Measurements from ENCODE around the gene IFITM5.
"Not testable (repeated sequence)": the region's sequence is repeated elsewhere in the genome, so short reads cannot be mapped to it uniquely, and the experiment has no call there.

DNA sequence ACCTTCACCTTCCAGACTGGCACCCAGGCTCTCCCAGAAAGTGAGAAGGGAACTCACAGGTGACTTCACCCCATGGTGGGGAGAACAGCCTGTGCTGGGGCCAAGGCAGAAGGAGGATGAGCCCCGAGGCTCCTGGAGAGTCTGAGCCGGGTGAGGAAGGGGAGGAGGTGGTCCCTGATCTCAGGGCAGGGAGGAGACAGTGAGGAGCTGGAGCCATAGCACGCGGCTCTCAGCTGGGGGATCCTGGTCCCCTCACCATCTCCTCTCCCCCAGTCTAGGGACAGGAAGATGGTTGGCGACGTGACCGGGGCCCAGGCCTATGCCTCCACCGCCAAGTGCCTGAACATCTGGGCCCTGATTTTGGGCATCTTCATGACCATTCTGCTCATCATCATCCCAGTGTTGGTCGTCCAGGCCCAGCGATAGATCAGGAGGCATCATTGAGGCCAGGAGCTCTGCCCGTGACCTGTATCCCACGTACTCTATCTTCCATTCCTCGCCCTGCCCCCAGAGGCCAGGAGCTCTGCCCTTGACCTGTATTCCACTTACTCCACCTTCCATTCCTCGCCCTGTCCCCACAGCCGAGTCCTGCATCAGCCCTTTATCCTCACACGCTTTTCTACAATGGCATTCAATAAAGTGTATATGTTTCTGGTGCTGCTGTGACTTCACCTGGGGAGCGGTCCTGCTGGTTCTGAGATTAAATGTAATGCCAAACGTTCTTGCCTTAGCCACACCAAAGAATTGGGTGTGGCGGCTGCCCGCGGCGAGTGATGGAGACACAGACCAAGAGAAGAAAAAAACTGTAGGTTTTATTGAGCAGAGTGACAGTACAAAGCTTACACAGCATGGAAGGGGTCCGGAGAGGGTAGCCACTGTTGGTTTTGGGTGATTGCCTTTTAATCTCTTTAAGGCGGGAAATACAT is 9.7 kb upstream of the IFITM5 start:
- TF ChIP-seq, protein P1, sequence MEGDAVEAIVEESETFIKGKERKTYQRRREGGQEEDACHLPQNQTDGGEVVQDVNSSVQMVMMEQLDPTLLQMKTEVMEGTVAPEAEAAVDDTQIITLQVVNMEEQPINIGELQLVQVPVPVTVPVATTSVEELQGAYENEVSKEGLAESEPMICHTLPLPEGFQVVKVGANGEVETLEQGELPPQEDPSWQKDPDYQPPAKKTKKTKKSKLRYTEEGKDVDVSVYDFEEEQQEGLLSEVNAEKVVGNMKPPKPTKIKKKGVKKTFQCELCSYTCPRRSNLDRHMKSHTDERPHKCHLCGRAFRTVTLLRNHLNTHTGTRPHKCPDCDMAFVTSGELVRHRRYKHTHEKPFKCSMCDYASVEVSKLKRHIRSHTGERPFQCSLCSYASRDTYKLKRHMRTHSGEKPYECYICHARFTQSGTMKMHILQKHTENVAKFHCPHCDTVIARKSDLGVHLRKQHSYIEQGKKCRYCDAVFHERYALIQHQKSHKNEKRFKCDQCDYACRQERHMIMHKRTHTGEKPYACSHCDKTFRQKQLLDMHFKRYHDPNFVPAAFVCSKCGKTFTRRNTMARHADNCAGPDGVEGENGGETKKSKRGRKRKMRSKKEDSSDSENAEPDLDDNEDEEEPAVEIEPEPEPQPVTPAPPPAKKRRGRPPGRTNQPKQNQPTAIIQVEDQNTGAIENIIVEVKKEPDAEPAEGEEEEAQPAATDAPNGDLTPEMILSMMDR (IDR thresholded peaks at IDR 0.05; ENCODE audit: low read depth, low read length, poor library complexity, severe bottlenecking) = not testable (repeated sequence)
- TF ChIP-seq EZH2phosphoT487 (IDR thresholded peaks at IDR 0.05; ENCODE audit: borderline replicate concordance, low read length) = not testable (repeated sequence)

Data from DOHH2 (cell line).